ENCODE results near the gene FAR2. TPM values are rescaled to one million over a fixed set of nuclear protein-coding genes. Genes with fewer than 3 reads are reported as not detected.
"Not testable (repeated sequence)": the region's sequence is repeated elsewhere in the genome, so short reads cannot be mapped to it uniquely, and the experiment has no call there.

The FAR2 gene
- total RNA-seq, 1 donor, result 22.5 TPM

GRCh38 chr12:29249930-29250329 is 100.9 kb downstream of the FAR2 start:
- TF ChIP-seq CTCF (IDR thresholded peaks at IDR 0.05; ENCODE audit: insufficient read depth, low read length), result no peak
- DNase-seq (ENCODE audit: low read depth), result no peak
- H3K4me3 ChIP-seq (ENCODE audit: low read depth, low read length), result no peak overlapping the region

DNA sequence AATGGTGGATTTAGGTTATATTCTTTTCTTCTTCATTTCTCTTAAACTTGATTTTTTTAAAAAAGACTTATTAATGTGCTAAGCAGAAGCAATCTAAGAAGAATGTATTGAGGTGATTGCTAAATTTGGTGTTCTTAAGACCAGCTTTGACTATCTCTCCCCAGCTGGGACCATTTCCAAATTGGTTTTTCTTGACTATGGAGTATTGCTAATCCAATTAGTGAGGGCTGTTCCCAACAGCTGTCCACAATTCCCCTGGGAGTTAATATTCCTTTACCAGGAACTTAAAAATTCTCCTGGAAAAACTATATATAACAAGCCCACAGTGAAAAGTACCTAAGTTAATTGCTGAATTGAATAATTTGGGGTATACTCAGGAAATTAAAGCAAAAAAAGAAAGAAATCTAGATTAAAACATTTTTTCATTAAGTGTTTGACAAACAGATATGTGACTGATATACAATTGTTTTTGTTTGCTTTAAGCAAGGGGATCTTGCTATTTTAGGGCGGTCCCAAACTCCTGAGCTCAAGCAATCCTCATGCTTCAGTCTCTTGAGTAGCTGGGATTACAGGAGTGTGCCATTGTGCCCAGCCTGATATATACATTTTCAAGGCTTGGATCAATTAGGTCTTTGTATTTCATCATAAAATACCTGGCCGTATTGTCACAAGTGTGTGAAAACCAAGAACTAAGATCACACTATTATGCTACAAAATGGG is 105.0 kb downstream of the FAR2 start:
- DNase-seq (ENCODE audit: low read depth), result no peak
- no peak overlapping the region for H3K4me3 ChIP-seq (ENCODE audit: low read depth, low read length)
- no peak for TF ChIP-seq CTCF (IDR thresholded peaks at IDR 0.05; ENCODE audit: insufficient read depth, low read length)

DNA sequence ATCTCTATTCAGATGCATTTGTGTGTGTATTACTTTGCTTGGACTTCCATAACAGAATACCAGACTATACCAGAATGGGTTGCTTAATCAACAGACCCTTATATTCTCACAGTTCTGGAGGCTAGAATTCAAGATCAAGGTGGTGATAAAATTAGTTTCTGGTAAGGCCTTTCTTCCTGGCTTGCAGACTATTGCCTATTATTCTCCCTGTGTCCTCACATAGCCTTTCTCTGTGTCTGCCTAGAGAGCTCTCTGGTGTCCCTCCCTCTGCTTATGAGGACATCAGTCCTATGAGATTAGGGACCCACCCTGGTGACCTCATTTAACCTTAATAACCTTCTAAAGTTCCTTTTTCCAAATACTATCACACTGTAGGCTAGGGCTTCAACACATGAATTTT is 106.0 kb downstream of the FAR2 start:
- no peak overlapping the region for H3K4me3 ChIP-seq (ENCODE audit: low read depth, low read length)
- no peak for TF ChIP-seq CTCF (IDR thresholded peaks at IDR 0.05; ENCODE audit: insufficient read depth, low read length)
- no peak for DNase-seq (ENCODE audit: low read depth)

- TF ChIP-seq CTCF (IDR thresholded peaks at IDR 0.05; ENCODE audit: insufficient read depth, low read length), result no peak
- DNase-seq (ENCODE audit: low read depth), result no peak
- H3K4me3 ChIP-seq (ENCODE audit: low read depth, low read length), result no peak overlapping the region
Measured at GRCh38 chr12:29256598-29256997, 107.5 kb downstream of the FAR2 start.

DNA sequence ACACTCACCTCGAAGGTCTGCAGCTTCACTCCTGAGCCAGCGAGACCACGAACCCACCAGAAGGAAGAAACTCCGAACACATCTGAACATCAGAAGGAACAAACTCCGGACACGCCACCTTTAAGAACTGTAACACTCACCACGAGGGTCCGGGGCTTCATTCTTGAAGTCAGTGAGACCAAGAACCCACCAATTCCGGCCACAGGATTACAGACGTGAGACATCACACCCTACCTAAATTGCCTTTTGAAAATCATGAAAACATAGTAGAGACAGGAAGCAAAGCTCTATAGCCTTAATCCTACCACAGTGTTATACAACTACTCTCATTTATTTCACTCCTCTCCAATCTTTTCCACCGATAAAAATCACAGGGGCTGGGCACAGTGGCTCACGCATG is 108.6 kb downstream of the FAR2 start:
- not testable (repeated sequence) for DNase-seq (ENCODE audit: low read depth); H3K4me3 ChIP-seq (ENCODE audit: low read depth, low read length)

- TF ChIP-seq CTCF (IDR thresholded peaks at IDR 0.05; ENCODE audit: insufficient read depth, low read length), result no peak
- no peak overlapping the region for H3K4me3 ChIP-seq (ENCODE audit: low read depth, low read length)
- DNase-seq (ENCODE audit: low read depth), result no peak
Measured at GRCh38 chr12:29264424-29264823, 115.3 kb downstream of the FAR2 start.

GRCh38 chr12:29269706-29270408 is 120.8 kb downstream of the FAR2 start:
- DNase-seq (ENCODE audit: low read depth), result no peak
- H3K4me3 ChIP-seq (ENCODE audit: low read depth, low read length), result no peak overlapping the region
- no peak for TF ChIP-seq CTCF (IDR thresholded peaks at IDR 0.05; ENCODE audit: insufficient read depth, low read length)
